ENCODE data around the gene CDA.

The CDA gene

GRCh38 chr1:20632386-20632785 lies 43.5 kb downstream of the CDA start:
- DNase-seq, result no peak
- Mint-ChIP-seq H3K27me3 (ENCODE audit: low read depth, poor library complexity) (peaks cover 8% of the 10 kb centered on the region), H3K36me3 (ENCODE audit: low read depth) (no peaks in the 10 kb centered on the region), H3K9me3 (peaks cover 6% of the 10 kb centered on the region), H3K4me3 (peak overlapping the region; percentile 74), H3K27ac (no peak overlapping the region), H3K4me1 (peaks cover 11% of the 10 kb centered on the region)
- no peak for TF ChIP-seq CTCF (IDR thresholded peaks at IDR 0.05)

GRCh38 chr1:20633190-20634064 lies 44.5 kb downstream of the CDA start, which contains the start of gene PINK1:
Gene PINK1, plus strand, starts transcription at chr1:20633458. Its CDS starts 91 bp downstream, at chr1:20633549.
- H3K27me3 Mint-ChIP-seq (ENCODE audit: low read depth, poor library complexity), result peaks cover 8% of the 10 kb centered on the region
- peak; percentile 86 for DNase-seq
- peak; percentile 91 for TF ChIP-seq CTCF (IDR thresholded peaks at IDR 0.05)
- peak within 1 kb of the TSS; percentile 77 for H3K27ac Mint-ChIP-seq
- peaks cover 11% of the 10 kb centered on the region for H3K4me1 Mint-ChIP-seq
- peak within 1 kb of the TSS; percentile 91 for H3K4me3 Mint-ChIP-seq
- peaks cover 6% of the 10 kb centered on the region for H3K9me3 Mint-ChIP-seq
- no peaks in the 10 kb centered on the region for H3K36me3 Mint-ChIP-seq (ENCODE audit: low read depth)

GRCh38 chr1:20634065-20634593 lies 45.2 kb downstream of the CDA start:
- H3K4me3 Mint-ChIP-seq, result peak overlapping the region; percentile 91

GRCh38 chr1:20634594-20635084 lies 45.7 kb downstream of the CDA start:
- Mint-ChIP-seq H3K27ac (no peak overlapping the region), H3K36me3 (ENCODE audit: low read depth) (peaks cover 7% of the 10 kb centered on the region), H3K9me3 (no peaks in the 10 kb centered on the region), H3K4me3 (peak overlapping the region; percentile 91), H3K27me3 (ENCODE audit: low read depth, poor library complexity) (peaks cover 8% of the 10 kb centered on the region), H3K4me1 (peaks cover 11% of the 10 kb centered on the region)
- TF ChIP-seq CTCF (IDR thresholded peaks at IDR 0.05), result no peak
- DNase-seq, result peak; percentile 32

More at GRCh38 chr1:20634065-20634593, 45.2 kb downstream of the CDA start:
- Mint-ChIP-seq H3K36me3 (ENCODE audit: low read depth) (peaks cover 6% of the 10 kb centered on the region), H3K4me1 (peaks cover 11% of the 10 kb centered on the region), H3K27ac (peak overlapping the region; percentile 77), H3K9me3 (peaks cover 4% of the 10 kb centered on the region), H3K27me3 (ENCODE audit: low read depth, poor library complexity) (peaks cover 8% of the 10 kb centered on the region)
- no peak for DNase-seq
- TF ChIP-seq CTCF (IDR thresholded peaks at IDR 0.05), result no peak

- Mint-ChIP-seq H3K36me3 (ENCODE audit: low read depth) (peaks cover 7% of the 10 kb centered on the region), H3K4me3 (no peak overlapping the region), H3K27ac (no peak overlapping the region), H3K9me3 (no peaks in the 10 kb centered on the region), H3K4me1 (peaks cover 11% of the 10 kb centered on the region), H3K27me3 (ENCODE audit: low read depth, poor library complexity) (peaks cover 8% of the 10 kb centered on the region)
- TF ChIP-seq CTCF (IDR thresholded peaks at IDR 0.05), result no peak
- DNase-seq, result no peak
Measured at GRCh38 chr1:20636785-20637347, 48.0 kb downstream of the CDA start.
